Activated CD8-positive, alpha-beta memory T cell treated with anti-CD3 and anti-CD28 coated beads, Interleukin-2, amount 10 ng/mL, durations not matched to agents 7 days and 5 days (primary cell): Measurements from ENCODE around the gene DNAH7. TPM values are rescaled to one million over a fixed set of nuclear protein-coding genes. Genes with fewer than 3 reads are reported as not detected.

Experiments used
- ATAC-seq: fragments of 150-1000 bp; cut with Tn5 transposase; one replicate; pipeline ENCODE4 v1.10.0; 2021; ENCODE audit warnings: moderate library complexity
- CTCF ChIA-PET: fragments of 350-600 bp; sonication (Branson Sonifier 250); formaldehyde crosslinking; loops from one replicate; lab custom pipeline; 2021; ENCODE audit warnings: antibody characterized with exemption; lab: Charles Lee
- DNase-seq: peaks from one replicate; pipeline ENCODE4 v3.0.0-alpha.2; 2020
- H3K27ac Mint-ChIP-seq: one replicate; pipeline ENCODE4 v1.8.0; 2021; ENCODE audit warnings: mild to moderate bottlenecking, mixed read lengths
- H3K27me3 Mint-ChIP-seq: one replicate; pipeline ENCODE4 v1.8.0; 2021; ENCODE audit warnings: mixed read lengths
- H3K36me3 Mint-ChIP-seq: one replicate; pipeline ENCODE4 v1.8.0; 2021; ENCODE audit warnings: mild to moderate bottlenecking, mixed read lengths
- H3K4me1 Mint-ChIP-seq: one replicate; pipeline ENCODE4 v1.8.0; 2021; ENCODE audit warnings: mixed read lengths
- H3K4me3 Mint-ChIP-seq: one replicate; pipeline ENCODE4 v1.8.0; 2021; ENCODE audit warnings: mild to moderate bottlenecking, moderate library complexity, mixed read lengths
- H3K9me3 Mint-ChIP-seq: one replicate; pipeline ENCODE4 v1.8.0; 2022; ENCODE audit warnings: low read depth, mixed read lengths
- total RNA-seq, 2 experiments: library from RNA; stranded (reverse); gene quantifications; one replicate each; pipeline ENCODE4 v1.2.3, GENCODE V29; 2021

The DNAH7 gene
- total RNA-seq, 2 experiments from 2014 or later = 0.20 TPM; not detected in 1

DNA sequence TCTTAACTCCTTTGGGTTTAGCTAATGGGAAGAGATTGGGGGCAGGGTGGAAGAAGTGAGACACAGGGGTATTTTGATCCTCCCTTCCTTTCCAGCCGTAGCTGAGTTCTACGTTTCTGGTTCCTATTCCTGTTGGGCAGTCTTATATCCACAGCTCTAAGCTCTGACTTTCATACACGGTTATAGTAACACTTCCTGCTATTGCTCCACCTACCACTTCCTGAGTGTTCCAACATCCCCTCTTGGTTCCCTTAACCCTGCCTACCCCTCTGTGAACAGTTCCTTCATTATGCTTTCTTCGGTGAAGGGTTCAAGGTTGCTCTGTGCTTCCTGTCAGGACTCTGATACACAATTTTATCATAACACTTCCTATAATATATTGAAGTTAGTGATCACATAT lies 205.1 kb downstream of the DNAH7 start:
- H3K36me3 Mint-ChIP-seq = no peaks in the 10 kb centered on the region
- H3K27ac Mint-ChIP-seq = no peak overlapping the region
- H3K4me3 Mint-ChIP-seq = no peak overlapping the region
- ATAC-seq = no peak
- no peaks in the 10 kb centered on the region for H3K4me1 Mint-ChIP-seq
- CTCF ChIA-PET = no interaction called here
- H3K27me3 Mint-ChIP-seq = peaks cover 7% of the 10 kb centered on the region
- no peaks in the 10 kb centered on the region for H3K9me3 Mint-ChIP-seq
- DNase-seq = no peak

- no peaks in the 10 kb centered on the region for H3K9me3 Mint-ChIP-seq
These were observed 205.5 kb downstream of the DNAH7 start for GRCh38 chr2:195863121-195863520.

DNA sequence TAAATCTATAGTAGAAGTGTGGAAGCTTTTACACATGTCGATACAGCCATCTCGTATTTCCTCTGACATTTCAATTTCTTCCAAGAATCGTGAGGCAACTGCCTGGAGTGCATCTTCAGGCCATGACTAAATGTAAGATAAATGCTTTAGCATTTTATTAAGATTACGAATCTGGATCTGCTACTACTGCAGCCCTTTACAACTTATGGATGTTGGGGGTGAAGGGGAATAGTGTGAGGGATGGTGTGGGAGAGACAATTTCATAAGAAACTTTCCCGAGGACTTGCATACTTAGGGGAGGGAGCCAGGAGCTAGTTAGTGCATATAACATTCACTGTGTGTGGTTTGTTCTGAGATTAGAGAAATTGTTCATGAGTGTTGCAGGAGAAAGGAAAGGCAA lies 206.8 kb downstream of the DNAH7 start:
- CTCF ChIA-PET = no interaction called here
- Mint-ChIP-seq H3K27ac (no peak overlapping the region), H3K9me3 (no peaks in the 10 kb centered on the region), H3K4me1 (no peaks in the 10 kb centered on the region), H3K27me3 (peaks cover 14% of the 10 kb centered on the region), H3K4me3 (no peak overlapping the region), H3K36me3 (no peaks in the 10 kb centered on the region)
- ATAC-seq = no peak
- DNase-seq = no peak

More at GRCh38 chr2:195863121-195863520, 205.5 kb downstream of the DNAH7 start:
- no peak overlapping the region for H3K4me3 Mint-ChIP-seq
- peaks cover 12% of the 10 kb centered on the region for H3K27me3 Mint-ChIP-seq
- CTCF ChIA-PET = no interaction called here
- H3K27ac Mint-ChIP-seq = no peak overlapping the region
- ATAC-seq = no peak
- H3K36me3 Mint-ChIP-seq = no peaks in the 10 kb centered on the region
- no peaks in the 10 kb centered on the region for H3K4me1 Mint-ChIP-seq
- DNase-seq = no peak

DNA sequence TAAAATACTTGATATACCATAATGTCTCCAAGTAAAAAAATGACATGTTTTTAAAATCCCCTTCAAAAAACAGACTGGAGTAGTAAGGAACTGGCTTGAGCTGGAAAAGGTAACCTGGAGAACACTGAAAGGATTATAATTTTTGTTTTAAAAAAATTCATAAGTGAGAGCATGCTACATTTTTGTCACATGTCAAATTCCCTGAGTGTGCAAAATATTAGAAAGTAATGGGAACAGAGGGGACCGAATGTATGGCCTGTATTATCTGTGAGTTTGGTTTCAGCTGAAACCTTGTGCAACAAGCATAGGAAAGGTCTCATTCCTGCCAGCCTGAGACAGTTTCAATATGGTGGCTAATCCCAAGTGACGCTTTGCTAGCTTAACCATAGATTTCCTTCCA lies 209.1 kb downstream of the DNAH7 start:
- Mint-ChIP-seq H3K27me3 (peaks cover 14% of the 10 kb centered on the region), H3K4me1 (no peaks in the 10 kb centered on the region), H3K9me3 (no peaks in the 10 kb centered on the region), H3K4me3 (no peak overlapping the region), H3K27ac (no peak overlapping the region), H3K36me3 (no peaks in the 10 kb centered on the region)
- CTCF ChIA-PET = no interaction called here
- ATAC-seq (no peak), DNase-seq (no peak)

DNA sequence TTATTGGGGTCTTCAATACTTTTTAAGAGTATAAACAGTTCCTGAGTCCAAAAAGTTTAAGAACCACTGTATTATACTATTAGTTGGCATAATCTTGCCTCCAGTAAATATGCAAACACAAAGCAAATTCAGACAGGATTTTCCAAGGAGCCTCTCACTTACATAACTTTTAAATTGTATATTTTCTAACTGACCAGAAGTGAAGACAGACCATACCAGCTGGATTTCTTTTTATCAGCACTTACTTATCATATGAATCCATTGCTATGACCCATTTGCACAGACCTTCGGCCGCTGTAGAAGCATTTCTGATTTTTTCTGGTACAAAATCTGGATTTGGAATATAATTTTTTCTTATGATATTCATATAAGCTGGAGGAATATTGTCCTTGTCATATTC lies 211.5 kb downstream of the DNAH7 start:
- DNase-seq (no peak), ATAC-seq (no peak)
- no peak overlapping the region for H3K4me3 Mint-ChIP-seq
- H3K4me1 Mint-ChIP-seq = no peaks in the 10 kb centered on the region
- no peaks in the 10 kb centered on the region for H3K36me3 Mint-ChIP-seq
- CTCF ChIA-PET = no interaction called here
- peaks cover 14% of the 10 kb centered on the region for H3K27me3 Mint-ChIP-seq
- H3K9me3 Mint-ChIP-seq = no peaks in the 10 kb centered on the region
- no peak overlapping the region for H3K27ac Mint-ChIP-seq

DNA sequence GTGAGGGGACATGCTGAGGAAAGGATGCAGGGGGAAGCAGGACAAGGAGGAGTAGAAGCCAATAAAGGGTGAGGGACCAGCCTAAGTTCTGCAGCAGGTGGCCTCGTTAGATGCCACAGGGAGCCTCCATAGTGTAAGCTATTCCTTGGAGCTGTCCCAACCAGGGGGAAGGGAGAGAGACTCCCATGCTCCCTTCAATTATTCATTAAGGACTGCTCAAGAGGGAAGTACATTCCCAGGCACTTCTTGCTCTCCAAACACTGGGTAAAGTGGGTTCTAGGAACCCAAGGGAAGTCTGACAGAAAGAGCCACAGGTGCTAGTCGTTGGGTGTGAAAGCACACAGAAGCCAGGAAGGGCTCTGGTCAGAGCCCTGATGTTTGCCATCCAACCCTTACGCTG lies 217.9 kb downstream of the DNAH7 start:
- no peak overlapping the region for H3K27ac Mint-ChIP-seq
- H3K9me3 Mint-ChIP-seq = no peaks in the 10 kb centered on the region
- no peak for ATAC-seq
- CTCF ChIA-PET = no interaction called here
- no peaks in the 10 kb centered on the region for H3K27me3 Mint-ChIP-seq
- H3K4me3 Mint-ChIP-seq = no peak overlapping the region
- H3K36me3 Mint-ChIP-seq = no peaks in the 10 kb centered on the region
- DNase-seq = no peak
- no peaks in the 10 kb centered on the region for H3K4me1 Mint-ChIP-seq

DNA sequence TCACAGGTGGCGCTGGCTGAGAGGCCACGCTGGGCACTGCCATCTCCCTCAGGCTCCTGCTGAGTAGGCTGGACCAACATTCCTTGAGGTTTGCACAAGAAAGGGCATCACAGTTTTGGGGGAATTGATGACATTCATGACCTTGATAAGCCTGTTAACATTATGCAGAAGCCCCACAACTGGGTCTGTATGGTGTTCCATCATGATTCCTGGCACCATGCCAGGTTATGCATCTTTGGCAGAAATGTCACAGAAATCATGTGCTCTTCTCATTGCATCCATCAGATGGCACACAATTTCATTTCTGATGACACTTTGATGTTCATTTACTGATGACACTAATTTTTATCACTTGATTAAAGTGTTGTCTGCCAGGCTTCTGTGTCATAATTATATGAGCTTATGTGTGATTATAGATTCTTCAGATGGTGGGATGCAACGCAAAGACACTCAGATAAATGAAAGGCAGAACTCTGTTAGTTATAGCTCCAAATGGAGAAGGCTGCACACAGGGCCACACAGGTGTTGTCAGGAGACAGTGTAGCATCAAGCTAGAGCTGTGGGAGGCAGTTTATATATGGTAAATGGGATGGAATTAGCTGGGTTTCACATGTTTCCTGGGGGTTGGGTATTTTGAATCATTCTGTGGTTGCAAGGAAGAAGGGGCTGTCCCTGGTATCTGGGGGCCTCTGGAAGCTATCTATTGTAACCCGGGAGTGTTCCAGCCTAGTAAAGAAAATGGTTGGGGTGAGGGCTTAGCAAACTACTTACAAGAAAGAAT lies 220.3 kb downstream of the DNAH7 start:
- CTCF ChIA-PET = interaction anchor here (1.5 kb wide), 1 partner anchor 219 kb away, joined by 4 read pairs; no protein-coding TSS in a partner anchor
- DNase-seq (no peak), ATAC-seq (no peak)
- Mint-ChIP-seq H3K4me1 (no peaks in the 10 kb centered on the region), H3K36me3 (no peaks in the 10 kb centered on the region), H3K27ac (no peak overlapping the region), H3K9me3 (no peaks in the 10 kb centered on the region), H3K4me3 (no peak overlapping the region), H3K27me3 (no peaks in the 10 kb centered on the region)

- CTCF ChIA-PET = interaction anchor here (0.7 kb wide), 1 partner anchor 12 kb away, joined by 3 read pairs; no protein-coding TSS in a partner anchor
- no peaks in the 10 kb centered on the region for H3K36me3 Mint-ChIP-seq
- no peaks in the 10 kb centered on the region for H3K9me3 Mint-ChIP-seq
- peak overlapping the region; percentile 12 for H3K27ac Mint-ChIP-seq
- H3K27me3 Mint-ChIP-seq = no peaks in the 10 kb centered on the region
- ATAC-seq (peak; percentile 33), DNase-seq (no peak)
- H3K4me3 Mint-ChIP-seq = peak overlapping the region; percentile 52
- H3K4me1 Mint-ChIP-seq = peaks cover 11% of the 10 kb centered on the region
These were observed 225.7 kb downstream of the DNAH7 start for GRCh38 chr2:195842932-195843331.

GRCh38 chr2:195838002-195838401 lies 230.6 kb downstream of the DNAH7 start:
- CTCF ChIA-PET = no interaction called here
- H3K4me3 Mint-ChIP-seq = no peak overlapping the region
- no peaks in the 10 kb centered on the region for H3K36me3 Mint-ChIP-seq
- no peak overlapping the region for H3K27ac Mint-ChIP-seq
- H3K27me3 Mint-ChIP-seq = no peaks in the 10 kb centered on the region
- ATAC-seq = no peak
- no peaks in the 10 kb centered on the region for H3K9me3 Mint-ChIP-seq
- peaks cover 10% of the 10 kb centered on the region for H3K4me1 Mint-ChIP-seq
- DNase-seq = no peak

- no peaks in the 10 kb centered on the region for H3K4me1 Mint-ChIP-seq
- H3K9me3 Mint-ChIP-seq = no peaks in the 10 kb centered on the region
- no peak overlapping the region for H3K27ac Mint-ChIP-seq
- CTCF ChIA-PET = no interaction called here
- H3K4me3 Mint-ChIP-seq = no peak overlapping the region
- ATAC-seq = no peak
- no peak for DNase-seq
- no peaks in the 10 kb centered on the region for H3K27me3 Mint-ChIP-seq
- H3K36me3 Mint-ChIP-seq = no peaks in the 10 kb centered on the region
These were observed 232.6 kb downstream of the DNAH7 start for GRCh38 chr2:195836002-195836401.

- Mint-ChIP-seq H3K27ac (no peak overlapping the region), H3K4me3 (no peak overlapping the region), H3K27me3 (peaks cover 3% of the 10 kb centered on the region), H3K4me1 (no peaks in the 10 kb centered on the region), H3K9me3 (no peaks in the 10 kb centered on the region), H3K36me3 (no peaks in the 10 kb centered on the region)
- ATAC-seq (no peak), DNase-seq (no peak)
- CTCF ChIA-PET = no interaction called here
These were observed 233.8 kb downstream of the DNAH7 start for GRCh38 chr2:195834836-195835235.

GRCh38 chr2:195830968-195831950 lies 237.4 kb downstream of the DNAH7 start:
- no peak overlapping the region for H3K27ac Mint-ChIP-seq
- DNase-seq = no peak
- CTCF ChIA-PET = no interaction called here
- H3K4me1 Mint-ChIP-seq = no peaks in the 10 kb centered on the region
- ATAC-seq = no peak
- peaks cover 3% of the 10 kb centered on the region for H3K27me3 Mint-ChIP-seq
- H3K36me3 Mint-ChIP-seq = no peaks in the 10 kb centered on the region
- H3K4me3 Mint-ChIP-seq = no peak overlapping the region
- H3K9me3 Mint-ChIP-seq = no peaks in the 10 kb centered on the region

DNA sequence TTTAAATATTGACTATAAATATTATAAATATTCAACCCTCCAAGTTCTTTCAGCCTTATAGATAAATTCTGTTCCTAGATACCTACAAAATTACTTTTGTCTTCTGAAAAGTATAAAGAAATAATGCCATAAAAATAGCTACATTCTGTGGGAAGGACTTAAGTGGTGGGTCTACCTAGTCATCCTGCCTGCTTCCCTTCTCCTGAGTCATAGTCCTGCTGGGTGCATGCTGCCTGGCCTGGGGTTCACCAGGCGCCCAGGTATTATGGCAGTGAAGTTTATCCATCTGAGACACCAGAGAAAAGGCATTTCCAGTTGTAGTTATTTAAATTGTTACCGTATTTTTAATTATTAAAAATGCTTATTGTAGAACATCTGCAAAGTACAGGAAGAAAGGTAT lies 244.2 kb downstream of the DNAH7 start:
- DNase-seq (no peak), ATAC-seq (no peak)
- CTCF ChIA-PET = no interaction called here

More for the DNA sequence above, 244.2 kb downstream of the DNAH7 start:
- Mint-ChIP-seq H3K4me3 (no peak overlapping the region), H3K27ac (no peak overlapping the region), H3K36me3 (no peaks in the 10 kb centered on the region), H3K9me3 (no peaks in the 10 kb centered on the region), H3K27me3 (no peaks in the 10 kb centered on the region), H3K4me1 (no peaks in the 10 kb centered on the region)
